Measurements from ENCODE around the gene CLEC19A.

CLEC19A gene

GRCh38 chr16:19292186-19292585 lies 6.7 kb downstream of the CLEC19A start:
- no peak for DNase-seq (ENCODE audit: extremely low read depth, low read depth)
- TF ChIP-seq, protein P1, sequence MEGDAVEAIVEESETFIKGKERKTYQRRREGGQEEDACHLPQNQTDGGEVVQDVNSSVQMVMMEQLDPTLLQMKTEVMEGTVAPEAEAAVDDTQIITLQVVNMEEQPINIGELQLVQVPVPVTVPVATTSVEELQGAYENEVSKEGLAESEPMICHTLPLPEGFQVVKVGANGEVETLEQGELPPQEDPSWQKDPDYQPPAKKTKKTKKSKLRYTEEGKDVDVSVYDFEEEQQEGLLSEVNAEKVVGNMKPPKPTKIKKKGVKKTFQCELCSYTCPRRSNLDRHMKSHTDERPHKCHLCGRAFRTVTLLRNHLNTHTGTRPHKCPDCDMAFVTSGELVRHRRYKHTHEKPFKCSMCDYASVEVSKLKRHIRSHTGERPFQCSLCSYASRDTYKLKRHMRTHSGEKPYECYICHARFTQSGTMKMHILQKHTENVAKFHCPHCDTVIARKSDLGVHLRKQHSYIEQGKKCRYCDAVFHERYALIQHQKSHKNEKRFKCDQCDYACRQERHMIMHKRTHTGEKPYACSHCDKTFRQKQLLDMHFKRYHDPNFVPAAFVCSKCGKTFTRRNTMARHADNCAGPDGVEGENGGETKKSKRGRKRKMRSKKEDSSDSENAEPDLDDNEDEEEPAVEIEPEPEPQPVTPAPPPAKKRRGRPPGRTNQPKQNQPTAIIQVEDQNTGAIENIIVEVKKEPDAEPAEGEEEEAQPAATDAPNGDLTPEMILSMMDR (IDR thresholded peaks at IDR 0.05; ENCODE audit: low read depth, low read length), result no peak

GRCh38 chr16:19294156-19294649 lies 8.7 kb downstream of the CLEC19A start:
- DNase-seq (ENCODE audit: extremely low read depth, low read depth), result no peak
- TF ChIP-seq, protein P1 (IDR thresholded peaks at IDR 0.05; ENCODE audit: low read depth, low read length), result no peak

DNA sequence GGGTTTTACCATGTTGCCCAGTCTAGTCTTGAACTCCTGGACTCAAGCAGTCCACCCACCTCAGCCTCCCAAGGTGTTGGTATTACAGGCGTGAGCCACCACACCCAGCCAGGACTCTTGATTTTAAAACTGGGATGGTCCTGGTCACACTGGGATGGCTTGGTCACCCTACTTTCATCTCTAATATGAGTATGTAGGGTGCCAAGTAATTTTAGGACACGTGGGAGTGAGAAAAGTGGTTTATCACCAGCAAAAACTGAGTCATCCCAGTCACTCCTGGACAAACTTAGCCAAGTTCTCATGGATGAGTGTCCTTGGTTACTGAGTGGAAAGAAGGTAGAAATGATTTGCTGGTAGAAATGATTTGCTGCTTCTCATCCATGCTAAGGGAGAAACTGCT lies 9.9 kb downstream of the CLEC19A start:
- TF ChIP-seq, protein P1 (IDR thresholded peaks at IDR 0.05; ENCODE audit: low read depth, low read length), result no peak
- DNase-seq (ENCODE audit: extremely low read depth, low read depth), result no peak

DNA sequence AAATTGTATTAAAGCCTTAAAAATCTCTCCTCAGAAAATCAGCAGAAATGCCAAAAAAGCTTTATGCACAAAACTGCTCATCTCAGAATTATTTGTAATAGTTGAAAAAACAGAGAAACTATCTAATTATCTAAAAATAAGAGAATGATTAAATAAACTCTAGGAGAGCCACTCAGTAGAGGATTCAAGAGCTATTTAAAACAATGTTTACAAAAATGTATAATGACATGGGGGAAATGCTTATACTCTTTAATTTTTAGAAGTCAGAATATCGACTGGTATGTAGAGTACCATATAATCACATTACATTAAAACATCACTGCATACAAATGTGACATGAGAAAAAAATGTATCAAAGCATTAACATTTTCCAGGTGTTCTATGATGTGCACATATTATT lies 11.9 kb downstream of the CLEC19A start:
- DNase-seq (ENCODE audit: extremely low read depth, low read depth), result no peak
- TF ChIP-seq, protein P1 (IDR thresholded peaks at IDR 0.05; ENCODE audit: low read depth, low read length), result no peak

GRCh38 chr16:19299565-19299964 lies 14.0 kb downstream of the CLEC19A start:
- no peak for DNase-seq (ENCODE audit: extremely low read depth, low read depth)
- TF ChIP-seq, protein P1 (IDR thresholded peaks at IDR 0.05; ENCODE audit: low read depth, low read length), result no peak

DNA sequence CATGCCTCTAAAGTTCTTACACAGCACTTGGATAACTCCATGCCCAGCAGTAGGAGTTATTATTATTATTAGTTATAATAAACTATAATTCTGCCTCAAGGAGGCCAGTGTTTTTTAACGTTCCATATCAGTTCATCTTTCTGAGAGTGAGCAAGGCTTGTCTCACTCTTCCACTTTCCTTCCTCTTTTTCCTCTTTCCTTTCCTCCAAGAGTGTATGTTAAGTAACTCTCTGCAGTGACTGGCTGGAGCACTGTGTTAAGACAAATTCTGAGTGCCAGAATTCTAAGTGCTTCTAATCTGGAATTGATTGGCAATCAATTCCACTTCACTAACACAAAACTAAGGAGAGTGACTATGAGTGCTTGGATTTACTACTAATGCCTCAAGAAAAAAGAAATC lies 16.4 kb downstream of the CLEC19A start:
- DNase-seq (ENCODE audit: extremely low read depth, low read depth), result no peak
- TF ChIP-seq, protein P1 (IDR thresholded peaks at IDR 0.05; ENCODE audit: low read depth, low read length), result no peak

- DNase-seq (ENCODE audit: extremely low read depth, low read depth), result no peak
Measured at GRCh38 chr16:19304750-19305149, 19.2 kb downstream of the CLEC19A start.

More at GRCh38 chr16:19304750-19305149, 19.2 kb downstream of the CLEC19A start:
- TF ChIP-seq, protein P1 (IDR thresholded peaks at IDR 0.05; ENCODE audit: low read depth, low read length), result no peak
